GM12892 (cell line): Measurements from ENCODE around the gene NR4A3.
"Not testable (repeated sequence)": the region's sequence is repeated elsewhere in the genome, so short reads cannot be mapped to it uniquely, and the experiment has no call there.

Experiments used
- POLR2AphosphoS5 ChIP-seq: IDR thresholded peaks from 2 replicates; pipeline ENCODE4 v1.6.1; 2011; ENCODE audit warnings: low read depth, low read length, control low read depth
- TAF1 ChIP-seq: IDR thresholded peaks from 2 replicates; pipeline ENCODE4 v1.6.1; 2011; ENCODE audit warnings: low read depth, mild to moderate bottlenecking, control low read depth, low read length, borderline replicate concordance

- TF ChIP-seq POLR2AphosphoS5, TAF1: not testable (repeated sequence)
Observed at GRCh38 chr9:99782349-99782748, 39.3 kb upstream of the NR4A3 start.
